ENCODE results near the gene RASSF4.

DNA sequence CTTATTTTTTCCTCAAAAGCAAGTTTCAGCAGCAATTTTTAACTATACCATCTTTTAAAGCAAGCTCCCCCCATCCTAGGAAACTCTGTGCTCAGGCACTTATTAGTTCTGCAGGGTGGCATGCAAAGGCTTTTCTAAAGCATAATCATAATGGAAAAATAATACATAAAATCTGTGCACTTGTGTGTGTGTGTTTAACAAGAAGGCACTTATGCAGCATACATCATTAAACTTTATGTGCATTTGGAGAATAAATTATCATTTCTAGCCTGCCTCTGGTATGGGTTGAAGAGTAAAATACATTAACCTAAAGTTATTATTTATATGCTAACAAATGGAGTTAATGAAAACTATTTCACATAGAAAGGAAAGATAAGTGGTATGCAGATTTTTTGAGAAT is 5.6 kb upstream of the RASSF4 start:
- TF ChIP-seq, protein P1, sequence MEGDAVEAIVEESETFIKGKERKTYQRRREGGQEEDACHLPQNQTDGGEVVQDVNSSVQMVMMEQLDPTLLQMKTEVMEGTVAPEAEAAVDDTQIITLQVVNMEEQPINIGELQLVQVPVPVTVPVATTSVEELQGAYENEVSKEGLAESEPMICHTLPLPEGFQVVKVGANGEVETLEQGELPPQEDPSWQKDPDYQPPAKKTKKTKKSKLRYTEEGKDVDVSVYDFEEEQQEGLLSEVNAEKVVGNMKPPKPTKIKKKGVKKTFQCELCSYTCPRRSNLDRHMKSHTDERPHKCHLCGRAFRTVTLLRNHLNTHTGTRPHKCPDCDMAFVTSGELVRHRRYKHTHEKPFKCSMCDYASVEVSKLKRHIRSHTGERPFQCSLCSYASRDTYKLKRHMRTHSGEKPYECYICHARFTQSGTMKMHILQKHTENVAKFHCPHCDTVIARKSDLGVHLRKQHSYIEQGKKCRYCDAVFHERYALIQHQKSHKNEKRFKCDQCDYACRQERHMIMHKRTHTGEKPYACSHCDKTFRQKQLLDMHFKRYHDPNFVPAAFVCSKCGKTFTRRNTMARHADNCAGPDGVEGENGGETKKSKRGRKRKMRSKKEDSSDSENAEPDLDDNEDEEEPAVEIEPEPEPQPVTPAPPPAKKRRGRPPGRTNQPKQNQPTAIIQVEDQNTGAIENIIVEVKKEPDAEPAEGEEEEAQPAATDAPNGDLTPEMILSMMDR (IDR thresholded peaks at IDR 0.05): no peak
- no peak for TF ChIP-seq POLR2AphosphoS5 (IDR thresholded peaks at IDR 0.05)
- TF ChIP-seq POLR2A (IDR thresholded peaks at IDR 0.05; ENCODE audit: low read depth): no peak
